CD14-positive monocyte (primary cell): ENCODE data around the gene SMYD3. TPM values are rescaled to one million over a fixed set of nuclear protein-coding genes. Genes with fewer than 3 reads are reported as not detected.

ENCODE experiments used
- DNase-seq, 3 donors: peaks; one replicate each; pipeline ENCODE4 v3.0.0-alpha.2; 2011 to 2022
- H2AFZ ChIP-seq: 2 replicates; pipeline ENCODE4 v1.6.0; 2012; ENCODE audit warnings: mild to moderate bottlenecking, low read depth, low read length, inconsistent platforms; ENCODE audit not compliant: insufficient read depth, poor library complexity, severe bottlenecking
- H3K27ac ChIP-seq, 2 donors: 1 replicate in 1 of 2; 2 replicates in 1 of 2; pipeline ENCODE4 v1.5.1; 2012 to 2013; ENCODE audit warnings: low read length in 2 of 2, control low read depth in 1 of 2, inconsistent platforms in 1 of 2, low read depth in 1 of 2, mild to moderate bottlenecking in 1 of 2
- H3K27me3 ChIP-seq, 2 donors: one replicate each; pipeline versions ENCODE4 v1.6.0 to v1.6.1; 2011 to 2013; ENCODE audit warnings: low read length in 2 of 2; ENCODE audit not compliant: control insufficient read depth in 2 of 2, insufficient read depth in 2 of 2
- H3K36me3 ChIP-seq, 2 donors: replicated peaks in 1 of 2; 1 replicate in 1 of 2; 2 replicates in 1 of 2; pipeline versions ENCODE4 v1.5.1 to v1.6.1; 2012 to 2013; ENCODE audit warnings: low read length in 2 of 2, control low read depth in 1 of 2, inconsistent platforms in 1 of 2, mild to moderate bottlenecking in 1 of 2; ENCODE audit not compliant: insufficient read depth in 2 of 2, control insufficient read depth in 1 of 2
- H3K4me1 ChIP-seq, 2 donors: 1 replicate in 1 of 2; 2 replicates in 1 of 2; pipeline versions ENCODE4 v1.5.1 to v1.6.1; 2012 to 2013; ENCODE audit warnings: low read length in 2 of 2, control low read depth in 1 of 2, inconsistent platforms in 1 of 2, mild to moderate bottlenecking in 1 of 2, moderate library complexity in 1 of 2; ENCODE audit not compliant: insufficient read depth in 2 of 2, control insufficient read depth in 1 of 2
- H3K4me2 ChIP-seq: replicated peaks from 2 replicates; pipeline ENCODE3; 2012; ENCODE audit warnings: low read length, moderate library complexity, mild to moderate bottlenecking; ENCODE audit not compliant: poor library complexity, severe bottlenecking; ENCODE audit errors: extremely low read depth
- H3K4me3 ChIP-seq, 3 experiments: fragments of 200-600 bp in 1 of 3; sonication (generic) in 1 of 3; replicated peaks in 1 of 3; 1 replicate in 2 of 3; 2 replicates in 1 of 3; pipeline ENCODE4 v1.5.1; 2011 to 2013; ENCODE audit warnings: low read length in 3 of 3, mild to moderate bottlenecking in 3 of 3, control low read depth in 2 of 3, low read depth in 2 of 3, inconsistent platforms in 1 of 3, moderate library complexity in 1 of 3
- H3K79me2 ChIP-seq: 2 replicates; pipeline ENCODE4 v1.6.0; 2012; ENCODE audit warnings: mild to moderate bottlenecking, control low read depth, inconsistent platforms, low read length, moderate library complexity; ENCODE audit not compliant: insufficient read depth
- H3K9ac ChIP-seq: 2 replicates; pipeline ENCODE4 v1.6.0; 2017; ENCODE audit warnings: low read length, mild to moderate bottlenecking; ENCODE audit not compliant: insufficient read depth, poor library complexity, severe bottlenecking
- H3K9me3 ChIP-seq, 2 donors: replicated peaks in 1 of 2; 1 replicate in 1 of 2; 2 replicates in 1 of 2; pipeline versions ENCODE4 v1.5.1 to v1.6.1; 2012 to 2013; ENCODE audit warnings: low read length in 2 of 2, control low read depth in 1 of 2; ENCODE audit not compliant: control insufficient read depth in 1 of 2, insufficient read depth in 1 of 2
- H4K20me1 ChIP-seq: 2 replicates; pipeline ENCODE4 v1.6.0; 2012; ENCODE audit warnings: mild to moderate bottlenecking, low read length, control low read depth, moderate library complexity; ENCODE audit not compliant: insufficient read depth
- H3K27ac Mint-ChIP-seq, 7 donors: one replicate each; pipeline ENCODE4 v1.8.0; 2020; ENCODE audit warnings: mild to moderate bottlenecking in 7 of 7, mixed read lengths in 7 of 7, moderate library complexity in 6 of 7, inconsistent platforms in 2 of 7
- H3K27me3 Mint-ChIP-seq, 3 donors: one replicate each; pipeline ENCODE4 v1.8.0; 2021 to 2022; ENCODE audit warnings: low read depth in 3 of 3, mild to moderate bottlenecking in 3 of 3, mixed read lengths in 3 of 3, moderate library complexity in 3 of 3, inconsistent platforms in 1 of 3
- H3K36me3 Mint-ChIP-seq, 2 donors: one replicate each; pipeline ENCODE4 v1.8.0; 2020; ENCODE audit warnings: mixed read lengths in 2 of 2, inconsistent platforms in 1 of 2, mild to moderate bottlenecking in 1 of 2
- H3K4me1 Mint-ChIP-seq: one replicate; pipeline ENCODE4 v1.8.0; 2020; ENCODE audit warnings: mild to moderate bottlenecking, mixed read lengths
- H3K4me3 Mint-ChIP-seq, 2 donors: one replicate each; pipeline ENCODE4 v1.8.0; 2020; ENCODE audit warnings: mild to moderate bottlenecking in 2 of 2, mixed read lengths in 2 of 2, moderate library complexity in 1 of 2
- H3K9me3 Mint-ChIP-seq, 7 donors: one replicate each; pipeline ENCODE4 v1.8.0; 2020 to 2022; ENCODE audit warnings: mixed read lengths in 7 of 7, mild to moderate bottlenecking in 6 of 7, moderate library complexity in 6 of 7, inconsistent platforms in 2 of 7
- WGBS: methylation state at CpG from one replicate; pipeline ENCODE4 v1.1.5; 2013; ENCODE audit warnings: missing lambda C conversion rate; ENCODE audit not compliant: insufficient coverage; 5-methylcytosine and 5-hydroxymethylcytosine counted together
- intact Hi-C, 2 donors: fragments of 100-400 bp; cut with micrococcal nuclease; formaldehyde crosslinking; loops; one replicate each; pipeline versions ENCODE4 v1.15.0 to v1.15.1; 2023
- polyA plus RNA-seq, 3 donors: library from polyadenylated mRNA; depleted of rRNA in 1 of 3; unstranded in 2 of 3; stranded (reverse) in 1 of 3; fragments of 300-500 nt in 2 of 3; fragments of >200 nt in 1 of 3; fragmentation: Illumina TruSeq in 2 of 3; gene quantifications; 1 replicate in 2 of 3; 2 replicates in 1 of 3; pipeline ENCODE4 v1.2.3, GENCODE V29; 2012 to 2021
- TF ChIP-seq, protein P1 (sequence below): fragments of 200-600 bp; IDR thresholded peaks from one replicate; pipeline ENCODE4 v1.8.0; 2022; ENCODE audit warnings: antibody characterized with exemption, mild to moderate bottlenecking

The SMYD3 gene
- polyA plus RNA-seq, 3 donors, result 2.7 to 8.4 (median 4.0) TPM

DNA sequence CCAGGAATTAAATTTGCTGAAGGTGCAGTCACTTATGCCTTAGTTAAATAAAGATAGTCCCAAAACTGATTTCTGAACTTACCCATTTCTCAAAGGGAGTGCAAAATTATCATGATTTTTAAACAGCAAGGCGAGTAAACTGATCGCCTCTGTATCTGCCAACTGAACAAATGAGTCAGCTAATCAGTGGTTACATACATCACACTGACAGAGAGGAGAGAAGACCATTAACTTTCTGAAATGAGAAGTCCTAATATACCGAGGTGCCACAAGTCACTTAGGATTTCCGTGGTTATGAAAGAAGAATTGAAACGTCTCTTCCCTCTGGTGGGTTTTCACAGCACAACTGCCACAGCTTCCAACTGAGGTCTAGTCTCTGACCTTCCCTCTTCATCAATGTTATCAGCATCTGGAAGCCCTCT is 400.7 kb downstream of the SMYD3 start:
- peak overlapping the region in 5 of 7 donors; percentile 20 to 56 (median 26) for H3K27ac Mint-ChIP-seq
- no peaks in the 10 kb centered on the region for H3K36me3 ChIP-seq
- TF ChIP-seq, protein P1, sequence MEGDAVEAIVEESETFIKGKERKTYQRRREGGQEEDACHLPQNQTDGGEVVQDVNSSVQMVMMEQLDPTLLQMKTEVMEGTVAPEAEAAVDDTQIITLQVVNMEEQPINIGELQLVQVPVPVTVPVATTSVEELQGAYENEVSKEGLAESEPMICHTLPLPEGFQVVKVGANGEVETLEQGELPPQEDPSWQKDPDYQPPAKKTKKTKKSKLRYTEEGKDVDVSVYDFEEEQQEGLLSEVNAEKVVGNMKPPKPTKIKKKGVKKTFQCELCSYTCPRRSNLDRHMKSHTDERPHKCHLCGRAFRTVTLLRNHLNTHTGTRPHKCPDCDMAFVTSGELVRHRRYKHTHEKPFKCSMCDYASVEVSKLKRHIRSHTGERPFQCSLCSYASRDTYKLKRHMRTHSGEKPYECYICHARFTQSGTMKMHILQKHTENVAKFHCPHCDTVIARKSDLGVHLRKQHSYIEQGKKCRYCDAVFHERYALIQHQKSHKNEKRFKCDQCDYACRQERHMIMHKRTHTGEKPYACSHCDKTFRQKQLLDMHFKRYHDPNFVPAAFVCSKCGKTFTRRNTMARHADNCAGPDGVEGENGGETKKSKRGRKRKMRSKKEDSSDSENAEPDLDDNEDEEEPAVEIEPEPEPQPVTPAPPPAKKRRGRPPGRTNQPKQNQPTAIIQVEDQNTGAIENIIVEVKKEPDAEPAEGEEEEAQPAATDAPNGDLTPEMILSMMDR, result no peak
- H4K20me1 ChIP-seq, result no peaks in the 10 kb centered on the region
- H3K9me3 ChIP-seq, result peaks cover 0 to 6% of the 10 kb centered on the region in 2 donors
- H3K27me3 Mint-ChIP-seq, result peaks cover 0 to 2% (median 0%) of the 10 kb centered on the region in 3 donors
- WGBS, result no CpG with 5 or more reads among the region's 5 CpGs
- H3K4me1 Mint-ChIP-seq, result peaks cover 59% of the 10 kb centered on the region
- H3K27me3 ChIP-seq, result no peaks in the 10 kb centered on the region
- H3K27ac ChIP-seq, result peak overlapping the region in 1 of 2 donors; percentile 30
- H2AFZ ChIP-seq, result peak overlapping the region; percentile 60
- H3K9me3 Mint-ChIP-seq, result no peaks in the 10 kb centered on the region
- peak; percentile 12 to 52 (median 18) for DNase-seq
- H3K79me2 ChIP-seq, result no peaks in the 10 kb centered on the region
- peaks cover 36 to 40% of the 10 kb centered on the region in 2 donors for H3K4me1 ChIP-seq
- peak overlapping the region; percentile 35 for H3K4me2 ChIP-seq
- H3K36me3 Mint-ChIP-seq, result no peaks in the 10 kb centered on the region
- no peak overlapping the region for H3K4me3 ChIP-seq
- intact Hi-C loops, result no loop called here
- H3K9ac ChIP-seq, result no peak overlapping the region
- peak overlapping the region in 1 of 2 donors; percentile 69 for H3K4me3 Mint-ChIP-seq

DNA sequence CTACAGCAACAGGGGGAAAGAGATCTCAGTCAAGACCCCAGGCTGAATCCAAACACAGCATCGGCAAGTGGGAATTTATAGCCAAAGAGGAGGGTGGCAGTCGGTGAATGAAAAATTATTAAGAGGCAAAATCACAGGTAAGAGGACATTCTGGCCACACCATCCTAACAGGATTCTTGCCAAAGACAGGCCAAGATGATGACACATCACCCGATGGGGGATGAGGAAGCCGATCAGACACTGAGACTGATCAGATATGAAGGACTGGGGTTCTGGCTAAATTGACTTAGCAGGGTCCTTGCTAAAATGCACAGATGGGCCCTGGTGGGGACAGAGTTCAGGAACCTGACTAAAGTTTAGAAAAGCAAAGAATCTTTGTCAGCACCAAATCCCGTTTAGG is 402.2 kb downstream of the SMYD3 start:
- DNase-seq, result no peak
- Histone ChIP-seq H4K20me1 (no peaks in the 10 kb centered on the region), H3K36me3 (no peaks in the 10 kb centered on the region), H3K4me2 (no peak overlapping the region), H2AFZ (no peak overlapping the region), H3K27me3 (no peaks in the 10 kb centered on the region), H3K4me3 (no peak overlapping the region), H3K4me1 (peaks cover 35 to 37% of the 10 kb centered on the region in 2 donors), H3K79me2 (no peaks in the 10 kb centered on the region), H3K9ac (no peak overlapping the region), H3K9me3 (no peaks in the 10 kb centered on the region), H3K27ac (no peak overlapping the region)
- no peaks in the 10 kb centered on the region for H3K36me3 Mint-ChIP-seq
- intact Hi-C loops, result no loop called here
- H3K4me3 Mint-ChIP-seq, result no peak overlapping the region
- TF ChIP-seq, protein P1, result no peak
- peaks cover 0 to 2% (median 0%) of the 10 kb centered on the region in 3 donors for H3K27me3 Mint-ChIP-seq
- H3K27ac Mint-ChIP-seq, result peak overlapping the region in 1 of 7 donors; percentile 46
- H3K9me3 Mint-ChIP-seq, result peaks cover 0 to 5% (median 0%) of the 10 kb centered on the region in 7 donors
- peaks cover 53% of the 10 kb centered on the region for H3K4me1 Mint-ChIP-seq
- no CpG with 5 or more reads among the region's 5 CpGs for WGBS
